Measurements from ENCODE around the gene ILDR2.

ILDR2 gene

GRCh38 chr1:166875734-166876539 is 99.4 kb downstream of the ILDR2 start, which contains the start of gene TADA1:
TSS of gene TADA1 (minus strand) at chr1:166876264. CDS start at chr1:166876233, 31 bp downstream.
- peak; percentile 88 for DNase-seq (ENCODE audit: low read depth)
- TF ChIP-seq CTCF (IDR thresholded peaks at IDR 0.05; ENCODE audit: control insufficient read depth, insufficient read depth, low read depth, low read length, missing control alignments), result no peak
- peak within 1 kb of the TSS; percentile 44 for H3K4me3 ChIP-seq (ENCODE audit: control insufficient read depth, low read depth, low read length)

GRCh38 chr1:166875302-166875733 is 100.0 kb downstream of the ILDR2 start:
- H3K4me3 ChIP-seq (ENCODE audit: control insufficient read depth, low read depth, low read length), result peak overlapping the region; percentile 44
- DNase-seq (ENCODE audit: low read depth), result no peak
- TF ChIP-seq CTCF (IDR thresholded peaks at IDR 0.05; ENCODE audit: control insufficient read depth, insufficient read depth, low read depth, low read length, missing control alignments), result no peak

- no peak for TF ChIP-seq CTCF (IDR thresholded peaks at IDR 0.05; ENCODE audit: control insufficient read depth, insufficient read depth, low read depth, low read length, missing control alignments)
- no peak overlapping the region for H3K4me3 ChIP-seq (ENCODE audit: control insufficient read depth, low read depth, low read length)
- DNase-seq (ENCODE audit: low read depth), result no peak
These were observed 100.9 kb downstream of the ILDR2 start for GRCh38 chr1:166874464-166874863.

- no peak for DNase-seq (ENCODE audit: low read depth)
- TF ChIP-seq CTCF (IDR thresholded peaks at IDR 0.05; ENCODE audit: control insufficient read depth, insufficient read depth, low read depth, low read length, missing control alignments), result no peak
- no peak overlapping the region for H3K4me3 ChIP-seq (ENCODE audit: control insufficient read depth, low read depth, low read length)
These were observed 104.8 kb downstream of the ILDR2 start for GRCh38 chr1:166870584-166870983.

GRCh38 chr1:166869318-166870099 is 105.8 kb downstream of the ILDR2 start:
- no peak overlapping the region for H3K4me3 ChIP-seq (ENCODE audit: control insufficient read depth, low read depth, low read length)
- TF ChIP-seq CTCF (IDR thresholded peaks at IDR 0.05; ENCODE audit: control insufficient read depth, insufficient read depth, low read depth, low read length, missing control alignments), result no peak
- DNase-seq (ENCODE audit: low read depth), result no peak

GRCh38 chr1:166868639-166869038 is 106.7 kb downstream of the ILDR2 start:
- no peak for DNase-seq (ENCODE audit: low read depth)
- no peak for TF ChIP-seq CTCF (IDR thresholded peaks at IDR 0.05; ENCODE audit: control insufficient read depth, insufficient read depth, low read depth, low read length, missing control alignments)
- no peak overlapping the region for H3K4me3 ChIP-seq (ENCODE audit: control insufficient read depth, low read depth, low read length)

Measured in AG09309 (cell line).